Natural killer cell (primary cell): ENCODE results near the gene SLC39A7. TPM values are rescaled to one million over a fixed set of nuclear protein-coding genes. Genes with fewer than 3 reads are reported as not detected.

Experiments
- ATAC-seq, 3 donors: fragments of 150-1000 bp in 2 of 3; fragments of 200-7000 bp in 1 of 3; cut with Tn5 transposase; 1 replicate in 1 of 3; 2 replicates in 2 of 3; pipeline ENCODE4 v1.10.0; 2021; ENCODE audit warnings: mild to moderate bottlenecking in 2 of 3, moderate library complexity in 2 of 3
- DNase-seq, 2 donors: peaks; one replicate each; pipeline versions ENCODE4 v3.0.0 to v3.0.0-alpha.2; 2013 to 2021; ENCODE audit warnings: mixed read lengths in 1 of 2
- H3K27ac ChIP-seq: one replicate; pipeline ENCODE4 v1.5.1; 2013; ENCODE audit warnings: mild to moderate bottlenecking, low read length
- H3K27me3 ChIP-seq: one replicate; pipeline ENCODE4 v1.6.1; 2013; ENCODE audit warnings: low read length; ENCODE audit not compliant: control insufficient read depth, insufficient read depth
- H3K36me3 ChIP-seq: one replicate; pipeline ENCODE4 v1.6.1; 2013; ENCODE audit warnings: low read length; ENCODE audit not compliant: control insufficient read depth, insufficient read depth
- H3K4me1 ChIP-seq: one replicate; pipeline ENCODE4 v1.6.1; 2013; ENCODE audit warnings: low read length; ENCODE audit not compliant: control insufficient read depth, insufficient read depth
- H3K4me3 ChIP-seq: one replicate; pipeline ENCODE4 v1.5.1; 2013; ENCODE audit warnings: low read length
- H3K9me3 ChIP-seq: one replicate; pipeline ENCODE4 v1.6.1; 2013; ENCODE audit warnings: low read length; ENCODE audit not compliant: control insufficient read depth, insufficient read depth
- H3K27ac Mint-ChIP-seq, 2 donors: one replicate each; pipeline ENCODE4 v1.8.0; 2022; ENCODE audit warnings: mild to moderate bottlenecking in 2 of 2, mixed read lengths in 2 of 2, moderate library complexity in 1 of 2
- H3K27me3 Mint-ChIP-seq, 2 donors: one replicate each; pipeline ENCODE4 v1.8.0; 2022; ENCODE audit warnings: low read depth in 2 of 2, mixed read lengths in 2 of 2
- H3K36me3 Mint-ChIP-seq: one replicate; pipeline ENCODE4 v1.8.0; 2022; ENCODE audit warnings: mixed read lengths
- H3K4me1 Mint-ChIP-seq, 2 donors: one replicate each; pipeline ENCODE4 v1.8.0; 2022; ENCODE audit warnings: mixed read lengths in 2 of 2
- H3K4me3 Mint-ChIP-seq: one replicate; pipeline ENCODE4 v1.8.0; 2022; ENCODE audit warnings: mild to moderate bottlenecking, moderate library complexity, mixed read lengths
- H3K9me3 Mint-ChIP-seq, 2 donors: one replicate each; pipeline ENCODE4 v1.8.0; 2022; ENCODE audit warnings: mixed read lengths in 2 of 2
- CTCF ChIP-seq: fragments of 200-600 bp; IDR thresholded peaks from one replicate; pipeline ENCODE4 v1.8.0; 2022; ENCODE audit warnings: antibody characterized with exemption
- WGBS: methylation state at CpG from one replicate; pipeline ENCODE4 v1.1.7; 2013; ENCODE audit warnings: missing lambda C conversion rate; ENCODE audit not compliant: insufficient coverage; 5-methylcytosine and 5-hydroxymethylcytosine counted together
- intact Hi-C: fragments of 100-400 bp; cut with micrococcal nuclease; formaldehyde crosslinking; loops from one replicate; pipeline ENCODE4 v1.14.2; 2022
- total RNA-seq, 4 donors: library from RNA; stranded (reverse); fragments of 120-200 nt in 1 of 4; gene quantifications; one replicate each; pipeline versions ENCODE4 v1.2.3 to v1.2.4, GENCODE V29; 2013 to 2022

SLC39A7 gene
- total RNA-seq, 3 donors from 2014 or later (not counting 1 experiment from before 2014, with no cell fraction given), result 38.9 to 45.7 (median 45.6) TPM

GRCh38 chr6:33170176-33171015 lies 30.3 kb upstream of the SLC39A7 start:
- no peak overlapping the region for H3K4me3 Mint-ChIP-seq
- no peak overlapping the region for H3K27ac Mint-ChIP-seq
- no peaks in the 10 kb centered on the region for H3K9me3 Mint-ChIP-seq
- H3K36me3 ChIP-seq, result no peaks in the 10 kb centered on the region
- no peaks in the 10 kb centered on the region for H3K4me1 ChIP-seq
- no peaks in the 10 kb centered on the region for H3K9me3 ChIP-seq
- no peak overlapping the region for H3K27ac ChIP-seq
- H3K4me1 Mint-ChIP-seq, result no peaks in the 10 kb centered on the region
- no peak for TF ChIP-seq CTCF
- H3K27me3 ChIP-seq, result no peaks in the 10 kb centered on the region
- H3K36me3 Mint-ChIP-seq, result no peaks in the 10 kb centered on the region
- peaks cover 0 to 5% of the 10 kb centered on the region in 2 donors for H3K27me3 Mint-ChIP-seq
- WGBS, result 77% methylated on average over 9 of the region's 9 CpGs
- DNase-seq, result no peak
- no peak overlapping the region for H3K4me3 ChIP-seq
- no peak for ATAC-seq
- intact Hi-C loops, result no loop called here

- H3K36me3 Mint-ChIP-seq, result no peaks in the 10 kb centered on the region
- no peaks in the 10 kb centered on the region for H3K4me1 Mint-ChIP-seq
- 86% methylated on average over 11 of the region's 11 CpGs for WGBS
- H3K27me3 ChIP-seq, result no peaks in the 10 kb centered on the region
- no peak overlapping the region for H3K4me3 ChIP-seq
- no peaks in the 10 kb centered on the region for H3K9me3 ChIP-seq
- H3K36me3 ChIP-seq, result no peaks in the 10 kb centered on the region
- no peak for ATAC-seq
- H3K4me3 Mint-ChIP-seq, result no peak overlapping the region
- TF ChIP-seq CTCF, result no peak
- no peak overlapping the region for H3K27ac ChIP-seq
- DNase-seq, result no peak
- H3K27ac Mint-ChIP-seq, result no peak overlapping the region
- no peaks in the 10 kb centered on the region for H3K4me1 ChIP-seq
- no peaks in the 10 kb centered on the region for H3K9me3 Mint-ChIP-seq
- intact Hi-C loops, result no loop called here
- peaks cover 0 to 12% of the 10 kb centered on the region in 2 donors for H3K27me3 Mint-ChIP-seq
Observed at GRCh38 chr6:33171016-33171879, 29.4 kb upstream of the SLC39A7 start.

GRCh38 chr6:33171880-33172687 lies 28.6 kb upstream of the SLC39A7 start:
- intact Hi-C loops, result no loop called here
- no peak for TF ChIP-seq CTCF
- no peak overlapping the region for H3K27ac ChIP-seq
- Mint-ChIP-seq H3K36me3 (no peaks in the 10 kb centered on the region), H3K27me3 (peaks cover 2 to 14% of the 10 kb centered on the region in 2 donors), H3K9me3 (no peaks in the 10 kb centered on the region), H3K4me1 (no peaks in the 10 kb centered on the region), H3K4me3 (no peak overlapping the region), H3K27ac (no peak overlapping the region)
- no peaks in the 10 kb centered on the region for H3K9me3 ChIP-seq
- ATAC-seq (no peak), DNase-seq (no peak)
- no peak overlapping the region for H3K4me3 ChIP-seq
- WGBS, result 70% methylated on average over 7 of the region's 8 CpGs
- H3K27me3 ChIP-seq, result no peaks in the 10 kb centered on the region
- no peaks in the 10 kb centered on the region for H3K4me1 ChIP-seq
- H3K36me3 ChIP-seq, result no peaks in the 10 kb centered on the region
